K562 (cell line): ENCODE results near the gene STXBP4. TPM values are rescaled to one million over a fixed set of nuclear protein-coding genes. Genes with fewer than 3 reads are reported as not detected.

Experiments used
- ATAC-seq: fragments of 200-7000 bp; cut with Tn5 transposase; 3 replicates; pipeline ENCODE4 v1.9.1; 2020; ENCODE audit warnings: moderate library complexity
- BruUV-seq: library from RNA; stranded (reverse); fragments of 400-500 nt; replicated peaks from 2 replicates; lab custom pipeline; 2021; lab: Mats Ljungman, UMichigan
- CTCF ChIA-PET: fragments of 300-600 bp; formaldehyde crosslinking; extraction: SDS; loops from one replicate; lab custom pipeline; 2021; ENCODE audit warnings: low intra/inter-chr PET ratio; lab: Yijun Ruan, JAX
- POLR2A ChIA-PET: fragments of 300-600, 350-650 bp; sonication (Branson Sonifier 250); formaldehyde crosslinking; extraction: SDS; loops from one replicate; lab custom pipeline; 2021; ENCODE audit warnings: antibody characterized with exemption, inconsistent platforms; lab: Yijun Ruan, JAX
- DNase-seq, 4 experiments: peaks; one replicate each; pipeline versions ENCODE4 v3.0.0 to v3.0.0-alpha.2; 2011 to 2018; ENCODE audit warnings: low spot score in 3 of 4, mixed read lengths in 3 of 4; ENCODE audit errors: extremely low read depth in 1 of 4
- FAIRE-seq: peaks from 2 replicates; lab custom pipeline; 2011; peaks lifted over from hg19 to GRCh38; lab: Jason Lieb, UNC
- H2AFZ ChIP-seq: 2 replicates; pipeline ENCODE4 v1.6.0; 2011; ENCODE audit warnings: low read depth, low read length, control low read depth, inconsistent platforms
- H3K27ac ChIP-seq: fragments of 200-600 bp; 3 replicates; pipeline ENCODE4 v1.8.0; 2011; ENCODE audit warnings: low read depth, mild to moderate bottlenecking, control low read depth, inconsistent platforms, low read length, moderate library complexity, mixed read lengths; ENCODE audit errors: extremely low read depth
- H3K27me3 ChIP-seq, 2 experiments: fragments of 300-600 bp in 1 of 2; 2 replicates in 1 of 2; 3 replicates in 1 of 2; pipeline versions ENCODE4 v1.6.0 to v1.8.0; 2011; ENCODE audit warnings: inconsistent platforms in 2 of 2, low read length in 2 of 2, mild to moderate bottlenecking in 1 of 2, mixed read lengths in 1 of 2, moderate library complexity in 1 of 2; ENCODE audit not compliant: control insufficient read depth in 2 of 2, insufficient read depth in 2 of 2
- H3K36me3 ChIP-seq: fragments of 300-600 bp; 3 replicates; pipeline ENCODE4 v1.8.0; 2011; ENCODE audit warnings: mild to moderate bottlenecking, low read length, inconsistent platforms; ENCODE audit not compliant: control insufficient read depth, insufficient read depth
- H3K4me1 ChIP-seq, 2 experiments: fragments of 200-600 bp in 1 of 2; replicated peaks in 1 of 2; 2 replicates in 1 of 2; 3 replicates in 1 of 2; pipeline versions ENCODE4 v1.5.1 to v1.8.0; 2011; ENCODE audit warnings: inconsistent platforms in 2 of 2, low read length in 2 of 2, mild to moderate bottlenecking in 1 of 2, mixed read lengths in 1 of 2, moderate library complexity in 1 of 2; ENCODE audit not compliant: control insufficient read depth in 2 of 2, insufficient read depth in 2 of 2
- H3K4me2 ChIP-seq: 2 replicates; pipeline ENCODE4 v1.6.1; 2011; ENCODE audit warnings: low read length, control low read depth, inconsistent platforms, mixed read lengths; ENCODE audit not compliant: insufficient read depth
- H3K4me3 ChIP-seq: fragments of 200-600 bp; sonication (generic), shearing (Covaris generic); 2 replicates; pipeline ENCODE4 v1.5.1; 2016; ENCODE audit warnings: control low read depth, inconsistent platforms
- H3K79me2 ChIP-seq: fragments of 200-600 bp; 3 replicates; pipeline ENCODE4 v1.8.0; 2011; ENCODE audit warnings: low read length, inconsistent platforms; ENCODE audit not compliant: control insufficient read depth, insufficient read depth
- H3K9ac ChIP-seq, 2 experiments: 2 replicates each; pipeline versions ENCODE4 v1.6.0 to v1.6.1; 2011; ENCODE audit warnings: low read depth in 2 of 2, low read length in 2 of 2, control low read depth in 1 of 2, inconsistent platforms in 1 of 2, mild to moderate bottlenecking in 1 of 2, mixed read lengths in 1 of 2; ENCODE audit not compliant: insufficient read depth in 1 of 2
- H3K9me1 ChIP-seq: one replicate; pipeline ENCODE4 v1.6.0; 2011; ENCODE audit warnings: inconsistent platforms, mild to moderate bottlenecking, low read length, moderate library complexity; ENCODE audit not compliant: control insufficient read depth, insufficient read depth
- H3K9me3 ChIP-seq: replicated peaks from 2 replicates; pipeline ENCODE4 v1.5.1; 2011; ENCODE audit warnings: low read depth, low read length, inconsistent platforms; ENCODE audit not compliant: control insufficient read depth, insufficient read depth
- H4K20me1 ChIP-seq: replicated peaks from 2 replicates; pipeline ENCODE4 v1.6.1; 2011; ENCODE audit warnings: low read length, inconsistent platforms, mixed read lengths; ENCODE audit not compliant: control insufficient read depth, insufficient read depth
- ATF6 ChIP-seq: sonication (generic); formaldehyde crosslinking; IDR thresholded peaks from 2 replicates; pipeline ENCODE4 v1.4.0; 2020; ENCODE audit warnings: mild to moderate bottlenecking, missing genetic modification reagents
- BCOR ChIP-seq: fragments of 450-650 bp; IDR thresholded peaks from 2 replicates; pipeline ENCODE4 v1.6.1; 2016
- DDX20 ChIP-seq: fragments of 450-650 bp; IDR thresholded peaks from 2 replicates; pipeline ENCODE4 v1.6.1; 2016; ENCODE audit warnings: missing genetic modification characterization, low read depth, mild to moderate bottlenecking, missing compliant biosample characterization, moderate library complexity
- FOXP1 ChIP-seq: sonication (generic); formaldehyde crosslinking; IDR thresholded peaks from 2 replicates; pipeline ENCODE4 v1.8.0; 2022; ENCODE audit warnings: mild to moderate bottlenecking, missing genetic modification reagents
- MAFG ChIP-seq: fragments of 450-650 bp; conservative IDR thresholded peaks from 2 replicates; pipeline ENCODE4 v1.6.1; 2016; ENCODE audit warnings: missing genetic modification characterization, missing compliant biosample characterization
- PML ChIP-seq: IDR thresholded peaks from 2 replicates; pipeline ENCODE4 v1.6.1; 2012; ENCODE audit warnings: low read length, inconsistent platforms
- SAFB2 ChIP-seq: fragments of 200-400 bp; formaldehyde crosslinking; IDR thresholded peaks from 2 replicates; pipeline ENCODE4 v1.6.1; 2018; ENCODE audit warnings: borderline replicate concordance, low read length, low read depth, moderate library complexity; ENCODE audit not compliant: severe bottlenecking
- TCF7 ChIP-seq: sonication (generic); IDR thresholded peaks from 2 replicates; pipeline ENCODE4 v1.6.1; 2016; ENCODE audit warnings: antibody characterized with exemption, borderline replicate concordance
- ZNF140 ChIP-seq: fragments of 250-450 bp; sonication (Bioruptor Pico); IDR thresholded peaks from 2 replicates; pipeline ENCODE4 v1.8.0; 2021; ENCODE audit warnings: moderate library complexity, mild to moderate bottlenecking, inconsistent platforms
- in situ Hi-C: fragments of 300-500 bp; cut with MboI; formaldehyde crosslinking; loops from 4 replicates; pipeline ENCODE4 v1.15.0; 2018; ENCODE audit warnings: inconsistent platforms, mixed read lengths
- intact Hi-C: fragments of 100-400 bp; cut with micrococcal nuclease; formaldehyde crosslinking; loops from 2 replicates; pipeline ENCODE4 v1.14.2; 2022
- polyA plus RNA-seq, 8 experiments: library from polyadenylated mRNA; depleted of rRNA in 4 of 8; stranded (reverse) in 5 of 8; unstranded in 3 of 8; fragments of >200 nt; fragmentation: Nextera tagmentation in 2 of 8; fragmentation: Illumina TruSeq in 1 of 8; extraction: Ambion mirVana in 2 of 8; extraction: Trizol in 1 of 8; gene quantifications; 2 replicates each; pipeline versions ENCODE4 v1.2.1 to v1.2.3, GENCODE V29; 2011 to 2014; ENCODE audit warnings: inconsistent platforms in 1 of 8, missing spikeins in 1 of 8
- total RNA-seq, 7 experiments: library from RNA; depleted of rRNA in 6 of 7; stranded (reverse); fragments of >200 nt in 6 of 7; fragmentation: Illumina TruSeq in 2 of 7; extraction: Trizol in 2 of 7; gene quantifications; 2 replicates each; pipeline versions ENCODE4 v1.2.1 to v1.2.3, GENCODE V29; 2011 to 2021; ENCODE audit warnings: low replicate concordance in 1 of 7
- TF ChIP-seq, protein P1 (sequence below): fragments of 450-650 bp; formaldehyde crosslinking; IDR thresholded peaks from 2 replicates; pipeline ENCODE4 v1.4.0; 2020; ENCODE audit warnings: mild to moderate bottlenecking, mixed read lengths

STXBP4 gene
- total and polyA plus RNA-seq, 9 of the 15 experiments (the other 6 are each of a cell fraction or from before 2014, with no cell fraction given) = 11.6 to 23.2 (median 18.5) TPM

DNA sequence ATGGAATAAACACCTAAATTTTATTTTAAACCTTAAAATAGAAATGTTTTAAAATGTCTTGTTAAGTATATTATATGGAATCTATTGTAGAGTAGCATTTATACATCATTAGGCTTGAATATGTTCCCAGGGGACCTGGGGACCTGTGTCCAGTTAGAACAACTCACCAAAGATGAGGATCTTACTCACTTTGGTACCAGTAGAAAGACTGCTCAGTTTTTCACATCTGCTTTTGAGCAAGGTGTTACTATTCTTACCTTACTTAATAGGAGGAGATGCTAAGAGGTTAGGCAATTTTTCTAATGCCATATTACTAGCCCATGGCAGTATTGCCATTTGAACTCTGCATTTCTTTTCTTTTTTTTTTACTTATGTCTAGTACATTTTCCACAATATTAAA is 14.7 kb downstream of the STXBP4 start:
- Histone ChIP-seq H3K9me3 (no peaks in the 10 kb centered on the region), H3K4me1 (peaks cover 0 to 2% of the 10 kb centered on the region in 2 experiments; a peak in 1 of 5 replicates), H3K27ac (no peak overlapping the region), H2AFZ (no peak overlapping the region), H3K79me2 (peaks cover 43% of the 10 kb centered on the region), H3K9me1 (no peaks in the 10 kb centered on the region), H3K9ac (no peak overlapping the region), H3K27me3 (no peaks in the 10 kb centered on the region)
- no peak for FAIRE-seq
- CTCF ChIA-PET = no interaction called here
- ATAC-seq = no peak
- TF ChIP-seq, protein P1, sequence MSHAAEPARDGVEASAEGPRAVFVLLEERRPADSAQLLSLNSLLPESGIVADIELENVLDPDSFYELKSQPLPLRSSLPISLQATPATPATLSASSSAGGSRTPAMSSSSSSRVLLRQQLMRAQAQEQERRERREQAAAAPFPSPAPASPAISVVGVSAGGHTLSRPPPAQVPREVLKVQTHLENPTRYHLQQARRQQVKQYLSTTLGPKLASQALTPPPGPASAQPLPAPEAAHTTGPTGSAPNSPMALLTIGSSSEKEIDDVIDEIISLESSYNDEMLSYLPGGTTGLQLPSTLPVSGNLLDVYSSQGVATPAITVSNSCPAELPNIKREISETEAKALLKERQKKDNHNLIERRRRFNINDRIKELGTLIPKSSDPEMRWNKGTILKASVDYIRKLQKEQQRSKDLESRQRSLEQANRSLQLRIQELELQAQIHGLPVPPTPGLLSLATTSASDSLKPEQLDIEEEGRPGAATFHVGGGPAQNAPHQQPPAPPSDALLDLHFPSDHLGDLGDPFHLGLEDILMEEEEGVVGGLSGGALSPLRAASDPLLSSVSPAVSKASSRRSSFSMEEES (CRISPR knock-in tag) = no peak
- TF ChIP-seq PML = no peak
- no peak for TF ChIP-seq BCOR
- no peak for TF ChIP-seq ZNF140 (CRISPR knock-in tag)
- no peak for TF ChIP-seq FOXP1
- no peak for TF ChIP-seq MAFG (tag)
- no peak for TF ChIP-seq TCF7
- TF ChIP-seq ATF6 (CRISPR knock-in tag) = no peak
- no peak for TF ChIP-seq DDX20 (tag)
- TF ChIP-seq SAFB2 = no peak
- TF ChIP-seq, all 486 proteins: peak for 0
- no peak for DNase-seq
- intact Hi-C loops = no loop called here
- H4K20me1 ChIP-seq = no peaks in the 10 kb centered on the region
- POLR2A ChIA-PET = no interaction called here
- H3K36me3 ChIP-seq = peaks cover 13% of the 10 kb centered on the region
- no peak overlapping the region for H3K4me2 ChIP-seq
- BruUV-seq = no TSS peak
- H3K4me3 ChIP-seq = no peak overlapping the region
- in situ Hi-C loops = no loop called here
